Pancreas (tissue), 10 donors: Measurements from ENCODE around the gene BCO2. TPM values are rescaled to one million over a fixed set of nuclear protein-coding genes. Genes with fewer than 3 reads are reported as not detected.
A peak's percentile ranks its signal among the peaks of the same experiment; 100 is the strongest.

ENCODE experiments used
- ATAC-seq, 4 donors: fragments of 200-7000 bp; cut with Tn5 transposase; one replicate each; pipeline versions ENCODE4 v1.8.0 to v1.9.1; 2020; ENCODE audit warnings: mild to moderate bottlenecking in 4 of 4, moderate library complexity in 4 of 4
- DNase-seq, 6 donors: peaks; one replicate each; pipeline ENCODE4 v3.0.0-alpha.2; 2020
- FAIRE-seq: peaks from 2 replicates; lab custom pipeline; 2012; peaks lifted over from hg19 to GRCh38; lab: Jason Lieb, UNC
- H3K27ac ChIP-seq, 4 donors: fragments of 200-600 bp; sonication (generic); 1 replicate in 3 of 4; 2 replicates in 1 of 4; pipeline versions ENCODE4 v1.5.0 to v1.8.0; 2020
- H3K27me3 ChIP-seq, 4 donors: fragments of 200-600 bp; one replicate each; pipeline ENCODE4 v1.8.0; 2021
- H3K36me3 ChIP-seq, 3 donors: fragments of 200-600 bp; sonication (generic) in 1 of 3; one replicate each; pipeline versions ENCODE4 v1.5.0 to v1.8.0; 2020 to 2021
- H3K4me1 ChIP-seq, 3 donors: fragments of 200-600 bp; one replicate each; pipeline ENCODE4 v1.8.0; 2021
- H3K4me3 ChIP-seq, 4 donors: fragments of 200-600 bp; sonication (generic) in 2 of 4; one replicate each; pipeline versions ENCODE4 v1.5.0 to v1.8.0; 2020 to 2021
- H3K9me3 ChIP-seq, 4 donors: fragments of 200-600 bp; one replicate each; pipeline ENCODE4 v1.8.0; 2021
- CTCF ChIP-seq, 4 donors: fragments of 200-600 bp; sonication (generic) in 3 of 4; IDR thresholded peaks; one replicate each; pipeline versions ENCODE4 v1.5.0 to v1.8.0; 2021; ENCODE audit warnings: antibody characterized with exemption in 4 of 4
- WGBS, 2 donors: extraction: QIAGEN DNeasy Blood & Tissue Kit; methylation state at CpG; one replicate each; pipeline ENCODE4 v1.1.7; 2013; 5-methylcytosine and 5-hydroxymethylcytosine counted together
- intact Hi-C, 3 donors: fragments of 100-400 bp; cut with DNase I; formaldehyde crosslinking; loops; one replicate each; pipeline versions ENCODE4 v1.11.1 to v1.14.2; 2022
- polyA plus RNA-seq, 2 donors: library from polyadenylated mRNA; stranded (reverse); fragments of 200-250 nt; gene quantifications; one replicate each; pipeline ENCODE4 v1.2.3, GENCODE V29; 2013
- total RNA-seq, 6 donors: library from RNA; stranded (reverse); fragmentation: NEBNext Ultra II Directional in 4 of 6; extraction: Animal tissue kit (Norgen Biotek cat#: 25700) in 4 of 6; gene quantifications; one replicate each; pipeline versions ENCODE4 v1.2.1 to v1.2.4, GENCODE V29; 2021 to 2023
- donor health status: healthy with polysubstance abuse.
- donor health status: DM: no; HTN: no; CAD: no; lungs with moderate emphysema.
- donor health status: DM: no; HTN: no; CAD: no.
- donor health status: control.
- donor health status: control.
- donor health status: Bipolar disorder and iron deficiency.
- donor health status: DM: yes; HTN: yes; CAD: no.
- donor health status: DM: no; HTN: no; CAD: no.
- donor health status: DM: no; HTN: no; CAD: no.
- donor health status: DM: yes; HTN: yes; CAD: no.

The BCO2 gene
- total and polyA plus RNA-seq, 8 donors, result 0.59 to 10.0 (median 2.5) TPM

- DNase-seq, result no peak
- 82 to 90% methylated on average over 11 of the region's 11 CpGs for WGBS, 2 donors
- no peaks in the 10 kb centered on the region for H3K36me3 ChIP-seq
- intact Hi-C loops, result no loop called here
- H3K27ac ChIP-seq, result no peak overlapping the region
- no peaks in the 10 kb centered on the region for H3K4me1 ChIP-seq
- no peak for TF ChIP-seq CTCF (IDR thresholded peaks at IDR 0.05)
- H3K27me3 ChIP-seq, result no peaks in the 10 kb centered on the region
- H3K4me3 ChIP-seq, result no peak overlapping the region
- no peaks in the 10 kb centered on the region for H3K9me3 ChIP-seq
- no peak for FAIRE-seq
- peak in 1 of 4 donors; percentile 40 for ATAC-seq
Observed at GRCh38 chr11:112265659-112266409, 90.5 kb downstream of the BCO2 start.

GRCh38 chr11:112266410-112266778 lies 91.1 kb downstream of the BCO2 start:
- DNase-seq (no peak), ATAC-seq (no peak), FAIRE-seq (no peak)
- TF ChIP-seq CTCF (IDR thresholded peaks at IDR 0.05), result no peak
- H3K4me1 ChIP-seq, result no peaks in the 10 kb centered on the region
- no peak overlapping the region for H3K27ac ChIP-seq
- no peaks in the 10 kb centered on the region for H3K27me3 ChIP-seq
- H3K36me3 ChIP-seq, result no peaks in the 10 kb centered on the region
- H3K4me3 ChIP-seq, result no peak overlapping the region
- intact Hi-C loops, result no loop called here
- H3K9me3 ChIP-seq, result no peaks in the 10 kb centered on the region
- WGBS, 2 donors, result 74 to 85% methylated on average over 3 of the region's 3 CpGs

- H3K4me1 ChIP-seq, result no peaks in the 10 kb centered on the region
- 44 to 52% methylated on average over 5 of the region's 5 CpGs for WGBS, 2 donors
- H3K27me3 ChIP-seq, result no peaks in the 10 kb centered on the region
- DNase-seq, result no peak
- H3K36me3 ChIP-seq, result no peaks in the 10 kb centered on the region
- H3K4me3 ChIP-seq, result no peak overlapping the region
- no peak for ATAC-seq
- intact Hi-C loops, result no loop called here
- H3K9me3 ChIP-seq, result no peaks in the 10 kb centered on the region
- no peak overlapping the region for H3K27ac ChIP-seq
- FAIRE-seq, result no peak
- no peak for TF ChIP-seq CTCF (IDR thresholded peaks at IDR 0.05)
Observed at GRCh38 chr11:112267188-112267591, 91.9 kb downstream of the BCO2 start.

- ATAC-seq, result no peak
- Histone ChIP-seq H3K36me3 (no peaks in the 10 kb centered on the region), H3K4me1 (no peaks in the 10 kb centered on the region), H3K4me3 (no peak overlapping the region), H3K27me3 (no peaks in the 10 kb centered on the region), H3K27ac (peak overlapping the region in 1 of 4 donors; percentile 21), H3K9me3 (no peaks in the 10 kb centered on the region)
- TF ChIP-seq CTCF (IDR thresholded peaks at IDR 0.05), result no peak
- intact Hi-C loops, result no loop called here
- no peak for DNase-seq
- FAIRE-seq, result no peak
- 84 to 87% methylated on average over 5 of the region's 5 CpGs for WGBS, 2 donors
Observed at GRCh38 chr11:112268406-112268805, 93.1 kb downstream of the BCO2 start.

Other genes starting within 250 kb of the BCO2 start
- gene DIXDC1, start 238.2 kb upstream of the BCO2 start, total RNA-seq, result 10 to 100 TPM in 1 of 6 donors, 1 to 10 TPM in 5; 3.8 to 11.3 (median 5.9) TPM
- 1 to 10 TPM; 3.1 to 4.2 TPM for gene DIXDC1, start 238.2 kb upstream of the BCO2 start, polyA plus RNA-seq
- 10 to 100 TPM in 2 of 6 donors, 1 to 10 TPM in 4; 5.5 to 13.9 (median 8.6) TPM for gene DLAT, start 150.1 kb upstream of the BCO2 start, total RNA-seq
- 1 to 10 TPM; 4.2 to 8.2 TPM for gene DLAT, start 150.1 kb upstream of the BCO2 start, polyA plus RNA-seq
- 1 to 10 TPM in 4 of 6 donors, under 1 TPM in 2; 0.69 to 1.5 (median 1.1) TPM for gene PIH1D2, start 101.5 kb upstream of the BCO2 start, total RNA-seq
- gene PIH1D2, start 101.5 kb upstream of the BCO2 start, polyA plus RNA-seq, result 1 to 10 TPM; 1.2 to 1.5 TPM
- gene NKAPD1, start 101.2 kb upstream of the BCO2 start, total RNA-seq, result 10 to 100 TPM in 2 of 6 donors, 1 to 10 TPM in 4; 7.5 to 13.4 (median 9.1) TPM
- 1 to 10 TPM; 7.0 to 8.5 TPM for gene NKAPD1, start 101.2 kb upstream of the BCO2 start, polyA plus RNA-seq
- gene TIMM8B, start 88.8 kb upstream of the BCO2 start, total RNA-seq, result 10 to 100 TPM; 12.7 to 22.4 (median 17.7) TPM
- gene TIMM8B, start 88.8 kb upstream of the BCO2 start, polyA plus RNA-seq, result 10 to 100 TPM; 38.5 to 49.4 TPM
- gene SDHD, start 88.6 kb upstream of the BCO2 start, total RNA-seq, result 10 to 100 TPM; 30.4 to 49.9 (median 39.7) TPM
- 10 to 100 TPM; 28.5 to 53.1 TPM for gene SDHD, start 88.6 kb upstream of the BCO2 start, polyA plus RNA-seq
- 10 to 100 TPM in 1 of 6 donors, 1 to 10 TPM in 4, under 1 TPM in 1; 0.83 to 12.1 (median 4.5) TPM for gene IL18, start 11.4 kb upstream of the BCO2 start, total RNA-seq
- 1 to 10 TPM; 9.1 to 9.8 TPM for gene IL18, start 11.4 kb upstream of the BCO2 start, polyA plus RNA-seq
- gene TEX12, start 8.1 kb upstream of the BCO2 start, total RNA-seq, result not detected
- under 1 TPM in 1 of 2 donors, not detected in 1; 0.19 TPM for gene TEX12, start 8.1 kb upstream of the BCO2 start, polyA plus RNA-seq
- 10 to 100 TPM in 3 of 6 donors, 1 to 10 TPM in 3; 7.0 to 15.3 (median 10.5) TPM for gene PTS, start 50.9 kb downstream of the BCO2 start, total RNA-seq
- gene PTS, start 50.9 kb downstream of the BCO2 start, polyA plus RNA-seq, result 10 to 100 TPM; 33.0 to 41.5 TPM
- not detected for gene PLET1, start 85.3 kb downstream of the BCO2 start, total RNA-seq
- gene PLET1, start 85.3 kb downstream of the BCO2 start, polyA plus RNA-seq, result not detected